HepG2 (cell line): Measurements from ENCODE around the gene PIEZO1. TPM values are rescaled to one million over a fixed set of nuclear protein-coding genes. Genes with fewer than 3 reads are reported as not detected.

Experiments
- ATAC-seq: fragments of 200-7000 bp; cut with Tn5 transposase; 3 replicates; pipeline ENCODE4 v1.9.1; 2020; ENCODE audit warnings: mild to moderate bottlenecking, moderate library complexity
- BruUV-seq: library from RNA; stranded (reverse); fragments of 400-500 nt; replicated peaks from 2 replicates; lab custom pipeline; 2021; lab: Mats Ljungman, UMichigan
- CTCF ChIA-PET: fragments of 300-600 bp; formaldehyde crosslinking; extraction: SDS; loops from one replicate; lab custom pipeline; 2021; ENCODE audit warnings: low total read pairs, inconsistent platforms, low intra/inter-chr PET ratio; lab: Yijun Ruan, JAX
- POLR2A ChIA-PET: fragments of 350-600 bp; sonication (Branson Sonifier 250); formaldehyde crosslinking; loops from one replicate; lab custom pipeline; 2020; ENCODE audit warnings: antibody characterized with exemption, inconsistent platforms; lab: Yijun Ruan, JAX
- DNase-seq: peaks from one replicate; pipeline ENCODE4 v3.0.0-alpha.2; 2015; ENCODE audit warnings: low spot score
- FAIRE-seq: peaks from 3 replicates; lab custom pipeline; 2011; peaks lifted over from hg19 to GRCh38; lab: Jason Lieb, UNC
- H2AFZ ChIP-seq: one replicate; pipeline ENCODE4 v1.6.1; 2011; ENCODE audit warnings: low read length, inconsistent platforms
- H3K27ac ChIP-seq: fragments of 300-600 bp; 3 replicates; pipeline ENCODE4 v1.8.0; 2011; ENCODE audit warnings: mixed run types, mild to moderate bottlenecking, mixed read lengths, low read length, inconsistent platforms; ENCODE audit not compliant: insufficient read depth; ENCODE audit errors: extremely low read length
- H3K27me3 ChIP-seq, 2 experiments: fragments of 200-600 bp in 1 of 2; 2 replicates in 1 of 2; 3 replicates in 1 of 2; pipeline versions ENCODE4 v1.6.0 to v1.8.0; 2011; ENCODE audit warnings: low read length in 2 of 2, mild to moderate bottlenecking in 2 of 2, moderate library complexity in 2 of 2, inconsistent platforms in 1 of 2; ENCODE audit not compliant: insufficient read depth in 2 of 2, control insufficient read depth in 1 of 2
- H3K36me3 ChIP-seq, 2 experiments: fragments of 200-600 bp in 1 of 2; replicated peaks in 1 of 2; 2 replicates in 1 of 2; 3 replicates in 1 of 2; pipeline versions ENCODE4 v1.5.1 to v1.8.0; 2011; ENCODE audit warnings: low read length in 2 of 2, inconsistent platforms in 1 of 2; ENCODE audit not compliant: insufficient read depth in 2 of 2, control insufficient read depth in 1 of 2
- H3K4me1 ChIP-seq: 2 replicates; pipeline ENCODE4 v1.5.1; 2012; ENCODE audit warnings: low read length, inconsistent platforms; ENCODE audit not compliant: insufficient read depth
- H3K4me2 ChIP-seq: 2 replicates; pipeline ENCODE4 v1.6.0; 2011; ENCODE audit warnings: low read depth, low read length, inconsistent platforms
- H3K4me3 ChIP-seq, 3 experiments: fragments of 200-600 bp in 1 of 3; sonication (generic), shearing (Covaris generic) in 1 of 3; replicated peaks in 1 of 3; 2 replicates each; pipeline ENCODE4 v1.5.1; 2011 to 2016; ENCODE audit warnings: low read length in 3 of 3, inconsistent platforms in 2 of 3, low read depth in 2 of 3, mild to moderate bottlenecking in 2 of 3, control low read depth in 1 of 3, mixed read lengths in 1 of 3; ENCODE audit not compliant: insufficient read depth in 1 of 3
- H3K79me2 ChIP-seq: one replicate; pipeline ENCODE4 v1.6.1; 2011; ENCODE audit warnings: low read length, inconsistent platforms; ENCODE audit not compliant: insufficient read depth
- H3K9ac ChIP-seq: 2 replicates; pipeline ENCODE4 v1.6.0; 2011; ENCODE audit warnings: mild to moderate bottlenecking, low read depth, low read length, inconsistent platforms; ENCODE audit not compliant: insufficient read depth
- H3K9me3 ChIP-seq: 2 replicates; pipeline ENCODE4 v1.5.1; 2012; ENCODE audit warnings: mild to moderate bottlenecking, low read length
- H4K20me1 ChIP-seq: 2 replicates; pipeline ENCODE4 v1.6.0; 2011; ENCODE audit warnings: inconsistent platforms, mild to moderate bottlenecking, low read length, moderate library complexity; ENCODE audit not compliant: insufficient read depth
- AGO2 ChIP-seq: fragments of 200-400 bp; formaldehyde crosslinking; optimal IDR thresholded peaks from 2 replicates; pipeline ENCODE3; 2017; ENCODE audit warnings: mild to moderate bottlenecking, low read depth, low read length, moderate library complexity
- BRF2 ChIP-seq: sonication (generic); formaldehyde crosslinking; IDR thresholded peaks from 2 replicates; pipeline ENCODE4 v1.8.1; 2022; ENCODE audit warnings: mild to moderate bottlenecking, missing genetic modification reagents
- CAMTA2 ChIP-seq: sonication (generic); formaldehyde crosslinking; IDR thresholded peaks from 2 replicates; pipeline ENCODE4 v1.4.0; 2020; ENCODE audit warnings: mild to moderate bottlenecking, missing genetic modification reagents, borderline replicate concordance
- GZF1 ChIP-seq: sonication (generic); formaldehyde crosslinking; IDR thresholded peaks from 2 replicates; pipeline ENCODE4 v1.5.1; 2020; ENCODE audit warnings: mild to moderate bottlenecking, missing genetic modification reagents
- RXRA ChIP-seq: sonication (generic); formaldehyde crosslinking; IDR thresholded peaks from 2 replicates; pipeline ENCODE4 v1.5.1; 2020; ENCODE audit warnings: missing genetic modification reagents
- SNRNP70 ChIP-seq: fragments of 200-400 bp; formaldehyde crosslinking; IDR thresholded peaks from 2 replicates; pipeline ENCODE4 v1.6.1; 2017; ENCODE audit warnings: mild to moderate bottlenecking, low read depth, low read length, moderate library complexity
- TEAD2 ChIP-seq: sonication (generic); formaldehyde crosslinking; IDR thresholded peaks from 2 replicates; pipeline ENCODE4 v1.9.0; 2021; ENCODE audit warnings: missing genetic modification reagents
- TEAD3 ChIP-seq: optimal IDR thresholded peaks from 2 replicates; pipeline ENCODE3; 2016; ENCODE audit warnings: borderline replicate concordance
- ZNF280D ChIP-seq: sonication (generic); formaldehyde crosslinking; IDR thresholded peaks from 2 replicates; pipeline ENCODE4 v1.5.1; 2020; ENCODE audit warnings: mild to moderate bottlenecking, missing genetic modification reagents
- whole genome bisulfite sequencing: methylation state at CpG from one replicate; pipeline ENCODE4 v1.1.6; 2017; ENCODE audit warnings: low lambda C conversion rate; 5-methylcytosine and 5-hydroxymethylcytosine counted together
- in situ Hi-C: cut with HindIII; loops from 2 replicates; pipeline ENCODE4 v1.10.0; 2017; ENCODE audit warnings: low pct_unique_long_range_greater_than_20kb; ENCODE audit not compliant: extremely low pct_ligation_motif_present
- intact Hi-C: fragments of 100-400 bp; cut with micrococcal nuclease; formaldehyde crosslinking; loops from one replicate; pipeline ENCODE4 v1.10.0; 2022; ENCODE audit not compliant: unreplicated experiment
- polyA plus RNA-seq, 8 experiments: library from polyadenylated mRNA; depleted of rRNA in 3 of 8; stranded (reverse) in 7 of 8; unstranded in 1 of 8; fragments of >200 nt; fragmentation: Illumina TruSeq in 4 of 8; extraction: Trizol in 4 of 8; gene quantifications; 2 replicates each; pipeline versions ENCODE4 v1.2.1 to v1.2.3, GENCODE V29; 2011 to 2016; ENCODE audit warnings: low read depth in 4 of 8, missing spikeins in 1 of 8, mixed read lengths in 1 of 8; ENCODE audit not compliant: insufficient read depth in 1 of 8
- total RNA-seq, 5 experiments: library from RNA; depleted of rRNA; stranded (reverse); fragments of >200 nt; fragmentation: Illumina TruSeq; extraction: Trizol; gene quantifications; 2 replicates each; pipeline ENCODE4 v1.2.3, GENCODE V29; 2016; ENCODE audit warnings: low read depth in 1 of 5

The PIEZO1 gene
- total and polyA plus RNA-seq, 2 of the 13 experiments (the other 11 are each of a cell fraction or from before 2014, with no cell fraction given) = 67.9 to 85.0 TPM

GRCh38 chr16:88721236-88721635 is 63.8 kb downstream of the PIEZO1 start:
- H4K20me1 ChIP-seq = no peaks in the 10 kb centered on the region
- ATAC-seq = no peak
- CTCF ChIA-PET = no interaction called here
- no peaks in the 10 kb centered on the region for H3K4me1 ChIP-seq
- no peaks in the 10 kb centered on the region for H3K27me3 ChIP-seq
- intact Hi-C loops (no loop called here), in situ Hi-C loops (no loop called here)
- TF ChIP-seq TEAD3 (CRISPR knock-in tag) (no peak), ZNF280D (CRISPR knock-in tag) (no peak), CAMTA2 (CRISPR knock-in tag) (no peak), GZF1 (no peak), SNRNP70 (no peak), RXRA (CRISPR knock-in tag) (no peak), AGO2 (peak; percentile 30), TEAD2 (CRISPR knock-in tag) (no peak), BRF2 (no peak)
- WGBS = 96% methylated on average over 17 of the region's 17 CpGs
- H3K79me2 ChIP-seq = no peaks in the 10 kb centered on the region
- H3K9me3 ChIP-seq = no peaks in the 10 kb centered on the region
- no peak overlapping the region for H3K4me3 ChIP-seq
- no peak for FAIRE-seq
- POLR2A ChIA-PET = no interaction called here
- no peak overlapping the region for H3K27ac ChIP-seq
- peaks cover 68 to 94% of the 10 kb centered on the region in 2 experiments; a peak in 4 of 5 replicates for H3K36me3 ChIP-seq
- BruUV-seq = no TSS peak
- no peak overlapping the region for H2AFZ ChIP-seq
- no peak overlapping the region for H3K9ac ChIP-seq
- no peak overlapping the region for H3K4me2 ChIP-seq
- DNase-seq = no peak
